ENCODE data around the gene MATN1.

Gene MATN1

DNA sequence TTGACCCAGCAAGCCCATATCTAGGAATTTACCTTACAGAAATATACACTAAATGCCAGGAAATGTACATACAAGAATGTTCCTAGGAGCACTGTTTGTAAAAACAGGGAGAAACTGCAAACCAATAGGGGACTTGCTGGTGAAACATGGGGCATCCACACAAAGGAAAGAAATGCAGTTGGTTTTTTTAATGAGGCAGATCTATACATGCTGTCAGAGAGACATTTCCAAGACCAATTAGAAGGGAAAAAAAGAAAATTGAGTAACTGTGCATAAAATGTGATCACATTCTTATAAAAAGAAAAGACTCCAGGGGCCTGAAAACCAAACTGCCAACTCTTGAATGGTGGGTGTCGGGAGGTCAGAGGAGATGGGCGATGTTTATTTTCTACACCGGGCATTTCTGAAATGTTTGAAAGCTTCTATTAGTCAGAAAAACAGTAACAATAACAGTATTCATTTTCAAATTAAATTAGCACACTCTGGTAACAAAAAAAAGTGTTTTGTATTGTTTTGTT is 56.6 kb downstream of the MATN1 start:
- H3K27ac ChIP-seq = no peak overlapping the region
- TF ChIP-seq ZFX (IDR thresholded peaks at IDR 0.05; ENCODE audit: borderline replicate concordance) (no peak), CTCF (IDR thresholded peaks at IDR 0.05) (no peak)

GRCh38 chr1:30665216-30666010 is 58.0 kb downstream of the MATN1 start:
- no peak for TF ChIP-seq CTCF (IDR thresholded peaks at IDR 0.05)
- no peak for TF ChIP-seq ZFX (IDR thresholded peaks at IDR 0.05; ENCODE audit: borderline replicate concordance)
- no peak overlapping the region for H3K27ac ChIP-seq

- H3K27ac ChIP-seq = no peak overlapping the region
- no peak for TF ChIP-seq ZFX (IDR thresholded peaks at IDR 0.05; ENCODE audit: borderline replicate concordance)
- TF ChIP-seq CTCF (IDR thresholded peaks at IDR 0.05) = no peak
Measured at GRCh38 chr1:30664103-30664755, 59.2 kb downstream of the MATN1 start.

DNA sequence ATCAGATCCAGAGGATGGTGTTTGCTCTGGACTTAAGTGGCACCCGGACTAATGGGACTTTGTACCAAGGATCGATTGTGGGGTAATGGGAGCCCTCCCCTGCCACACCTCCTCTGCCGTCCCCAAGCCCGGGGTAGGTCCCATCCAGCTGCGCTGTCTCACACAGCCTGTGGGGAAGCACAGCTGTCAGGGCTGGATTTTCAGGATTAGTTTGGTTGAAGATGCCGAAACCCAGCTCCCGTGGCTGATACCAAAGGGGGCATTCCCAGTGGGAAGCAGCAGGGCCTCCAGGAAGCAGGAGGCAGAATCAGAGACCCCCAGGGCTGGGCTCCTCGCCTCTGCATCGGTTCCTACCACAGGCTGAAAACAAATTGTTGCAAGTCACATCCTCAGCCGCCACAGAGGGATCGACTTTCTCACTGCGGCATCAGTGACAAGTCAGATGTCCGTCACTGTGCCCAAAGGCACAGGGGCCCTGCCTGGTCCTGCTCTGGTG is 59.7 kb downstream of the MATN1 start:
- H3K27ac ChIP-seq = no peak overlapping the region
- no peak for TF ChIP-seq CTCF (IDR thresholded peaks at IDR 0.05)
- no peak for TF ChIP-seq ZFX (IDR thresholded peaks at IDR 0.05; ENCODE audit: borderline replicate concordance)

GRCh38 chr1:30662291-30662840 is 61.0 kb downstream of the MATN1 start:
- no peak for TF ChIP-seq CTCF (IDR thresholded peaks at IDR 0.05)
- no peak for TF ChIP-seq ZFX (IDR thresholded peaks at IDR 0.05; ENCODE audit: borderline replicate concordance)
- H3K27ac ChIP-seq = no peak overlapping the region

DNA sequence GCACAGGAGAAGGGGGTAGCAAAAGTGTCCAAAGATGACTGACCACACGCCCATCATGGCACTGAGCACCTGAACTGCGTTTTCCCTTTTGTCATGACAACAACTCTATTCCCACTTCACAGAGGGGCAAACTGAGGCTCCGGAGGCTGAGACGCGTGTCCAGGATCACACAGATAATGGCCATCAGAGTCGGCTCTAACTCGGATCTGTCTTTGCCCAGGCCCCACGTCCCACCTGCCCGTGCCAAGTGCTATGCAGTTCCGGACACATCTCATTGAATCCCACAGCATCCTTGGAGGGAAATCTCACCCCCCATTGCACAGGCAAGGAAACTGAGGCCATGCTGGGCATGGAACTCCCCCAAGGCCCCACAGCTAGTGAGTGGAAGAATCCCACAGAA is 62.1 kb downstream of the MATN1 start:
- no peak overlapping the region for H3K27ac ChIP-seq
- TF ChIP-seq CTCF (IDR thresholded peaks at IDR 0.05) (no peak), ZFX (IDR thresholded peaks at IDR 0.05; ENCODE audit: borderline replicate concordance) (no peak)

Data from 22Rv1 (cell line).